HepG2 (cell line): ENCODE data around the gene PCDH17. TPM values are rescaled to one million over a fixed set of nuclear protein-coding genes. Genes with fewer than 3 reads are reported as not detected.

ENCODE experiments used
- ATAC-seq: fragments of 200-7000 bp; cut with Tn5 transposase; 3 replicates; pipeline ENCODE4 v1.9.1; 2020; ENCODE audit warnings: mild to moderate bottlenecking, moderate library complexity
- BruUV-seq: library from RNA; stranded (reverse); fragments of 400-500 nt; replicated peaks from 2 replicates; lab custom pipeline; 2021; lab: Mats Ljungman, UMichigan
- CTCF ChIA-PET: fragments of 300-600 bp; formaldehyde crosslinking; extraction: SDS; loops from one replicate; lab custom pipeline; 2021; ENCODE audit warnings: low total read pairs, inconsistent platforms, low intra/inter-chr PET ratio; lab: Yijun Ruan, JAX
- POLR2A ChIA-PET: fragments of 350-600 bp; sonication (Branson Sonifier 250); formaldehyde crosslinking; loops from one replicate; lab custom pipeline; 2020; ENCODE audit warnings: antibody characterized with exemption, inconsistent platforms; lab: Yijun Ruan, JAX
- DNase-seq: peaks from one replicate; pipeline ENCODE4 v3.0.0-alpha.2; 2015; ENCODE audit warnings: low spot score
- FAIRE-seq: peaks from 3 replicates; lab custom pipeline; 2011; peaks lifted over from hg19 to GRCh38; lab: Jason Lieb, UNC
- H2AFZ ChIP-seq: one replicate; pipeline ENCODE4 v1.6.1; 2011; ENCODE audit warnings: low read length, inconsistent platforms
- H3K27ac ChIP-seq: fragments of 300-600 bp; 3 replicates; pipeline ENCODE4 v1.8.0; 2011; ENCODE audit warnings: mixed run types, mild to moderate bottlenecking, mixed read lengths, low read length, inconsistent platforms; ENCODE audit not compliant: insufficient read depth; ENCODE audit errors: extremely low read length
- H3K27me3 ChIP-seq, 2 experiments: fragments of 200-600 bp in 1 of 2; 2 replicates in 1 of 2; 3 replicates in 1 of 2; pipeline versions ENCODE4 v1.6.0 to v1.8.0; 2011; ENCODE audit warnings: low read length in 2 of 2, mild to moderate bottlenecking in 2 of 2, moderate library complexity in 2 of 2, inconsistent platforms in 1 of 2; ENCODE audit not compliant: insufficient read depth in 2 of 2, control insufficient read depth in 1 of 2
- H3K36me3 ChIP-seq, 2 experiments: fragments of 200-600 bp in 1 of 2; replicated peaks in 1 of 2; 2 replicates in 1 of 2; 3 replicates in 1 of 2; pipeline versions ENCODE4 v1.5.1 to v1.8.0; 2011; ENCODE audit warnings: low read length in 2 of 2, inconsistent platforms in 1 of 2; ENCODE audit not compliant: insufficient read depth in 2 of 2, control insufficient read depth in 1 of 2
- H3K4me1 ChIP-seq: 2 replicates; pipeline ENCODE4 v1.5.1; 2012; ENCODE audit warnings: low read length, inconsistent platforms; ENCODE audit not compliant: insufficient read depth
- H3K4me2 ChIP-seq: 2 replicates; pipeline ENCODE4 v1.6.0; 2011; ENCODE audit warnings: low read depth, low read length, inconsistent platforms
- H3K4me3 ChIP-seq, 3 experiments: fragments of 200-600 bp in 1 of 3; sonication (generic), shearing (Covaris generic) in 1 of 3; replicated peaks in 1 of 3; 2 replicates each; pipeline ENCODE4 v1.5.1; 2011 to 2016; ENCODE audit warnings: low read length in 3 of 3, inconsistent platforms in 2 of 3, low read depth in 2 of 3, mild to moderate bottlenecking in 2 of 3, control low read depth in 1 of 3, mixed read lengths in 1 of 3; ENCODE audit not compliant: insufficient read depth in 1 of 3
- H3K79me2 ChIP-seq: one replicate; pipeline ENCODE4 v1.6.1; 2011; ENCODE audit warnings: low read length, inconsistent platforms; ENCODE audit not compliant: insufficient read depth
- H3K9ac ChIP-seq: 2 replicates; pipeline ENCODE4 v1.6.0; 2011; ENCODE audit warnings: mild to moderate bottlenecking, low read depth, low read length, inconsistent platforms; ENCODE audit not compliant: insufficient read depth
- H3K9me3 ChIP-seq: 2 replicates; pipeline ENCODE4 v1.5.1; 2012; ENCODE audit warnings: mild to moderate bottlenecking, low read length
- H4K20me1 ChIP-seq: 2 replicates; pipeline ENCODE4 v1.6.0; 2011; ENCODE audit warnings: inconsistent platforms, mild to moderate bottlenecking, low read length, moderate library complexity; ENCODE audit not compliant: insufficient read depth
- AHDC1 ChIP-seq: sonication (generic); formaldehyde crosslinking; IDR thresholded peaks from 2 replicates; pipeline ENCODE4 v1.5.1; 2020; ENCODE audit warnings: mild to moderate bottlenecking, missing genetic modification reagents, borderline replicate concordance
- DBP ChIP-seq: sonication (generic); formaldehyde crosslinking; IDR thresholded peaks from 2 replicates; pipeline ENCODE4 v1.4.0; 2020; ENCODE audit warnings: missing genetic modification reagents; ENCODE audit errors: not compliant biosample characterization
- GLMP ChIP-seq: sonication (generic); formaldehyde crosslinking; IDR thresholded peaks from 2 replicates; pipeline ENCODE4 v1.9.0; 2021; ENCODE audit warnings: missing genetic modification reagents, mild to moderate bottlenecking, borderline replicate concordance
- HNRNPLL ChIP-seq: fragments of 200-400 bp; formaldehyde crosslinking; IDR thresholded peaks from 2 replicates; pipeline ENCODE4 v1.6.1; 2017; ENCODE audit warnings: mild to moderate bottlenecking, low read depth, low read length; ENCODE audit not compliant: poor library complexity, severe bottlenecking
- PHB2 ChIP-seq: fragments of 450-650 bp; IDR thresholded peaks from 2 replicates; pipeline ENCODE4 v1.6.1; 2018; ENCODE audit not compliant: partially characterized antibody
- PLSCR1 ChIP-seq: sonication (generic); formaldehyde crosslinking; IDR thresholded peaks from 2 replicates; pipeline ENCODE4 v1.5.0; 2020; ENCODE audit warnings: missing genetic modification reagents, mild to moderate bottlenecking, borderline replicate concordance
- XBP1 ChIP-seq: sonication (generic); formaldehyde crosslinking; IDR thresholded peaks from 2 replicates; pipeline ENCODE4 v1.5.0; 2020; ENCODE audit warnings: missing genetic modification reagents
- ZBTB4 ChIP-seq: sonication (generic); formaldehyde crosslinking; IDR thresholded peaks from 2 replicates; pipeline ENCODE4 v1.4.0; 2020; ENCODE audit warnings: missing genetic modification reagents, mild to moderate bottlenecking, borderline replicate concordance
- ZIK1 ChIP-seq: sonication (generic); formaldehyde crosslinking; IDR thresholded peaks from 2 replicates; pipeline ENCODE4 v1.5.0; 2020; ENCODE audit warnings: mild to moderate bottlenecking, low read depth, missing genetic modification reagents, borderline replicate concordance
- ZNF354B ChIP-seq: sonication (generic); formaldehyde crosslinking; IDR thresholded peaks from 2 replicates; pipeline ENCODE4 v1.8.0; 2022; ENCODE audit warnings: mild to moderate bottlenecking, missing genetic modification reagents
- WGBS: methylation state at CpG from one replicate; pipeline ENCODE4 v1.1.6; 2017; ENCODE audit warnings: low lambda C conversion rate; 5-methylcytosine and 5-hydroxymethylcytosine counted together
- in situ Hi-C: cut with HindIII; loops from 2 replicates; pipeline ENCODE4 v1.10.0; 2017; ENCODE audit warnings: low pct_unique_long_range_greater_than_20kb; ENCODE audit not compliant: extremely low pct_ligation_motif_present
- intact Hi-C: fragments of 100-400 bp; cut with micrococcal nuclease; formaldehyde crosslinking; loops from one replicate; pipeline ENCODE4 v1.10.0; 2022; ENCODE audit not compliant: unreplicated experiment
- polyA plus RNA-seq, 8 experiments: library from polyadenylated mRNA; depleted of rRNA in 3 of 8; stranded (reverse) in 7 of 8; unstranded in 1 of 8; fragments of >200 nt; fragmentation: Illumina TruSeq in 4 of 8; extraction: Trizol in 4 of 8; gene quantifications; 2 replicates each; pipeline versions ENCODE4 v1.2.1 to v1.2.3, GENCODE V29; 2011 to 2016; ENCODE audit warnings: low read depth in 4 of 8, missing spikeins in 1 of 8, mixed read lengths in 1 of 8; ENCODE audit not compliant: insufficient read depth in 1 of 8
- total RNA-seq, 5 experiments: library from RNA; depleted of rRNA; stranded (reverse); fragments of >200 nt; fragmentation: Illumina TruSeq; extraction: Trizol; gene quantifications; 2 replicates each; pipeline ENCODE4 v1.2.3, GENCODE V29; 2016; ENCODE audit warnings: low read depth in 1 of 5

PCDH17 gene
- total and polyA plus RNA-seq, 2 of the 13 experiments (the other 11 are each of a cell fraction or from before 2014, with no cell fraction given): not detected

GRCh38 chr13:57633141-57633949 lies 1.8 kb downstream of the PCDH17 start:
- intact Hi-C loops: no loop called here
- BruUV-seq: no TSS peak
- Histone ChIP-seq H3K27me3 (peaks cover 0 to 13% of the 10 kb centered on the region in 2 experiments; a peak in 2 of 5 replicates), H4K20me1 (no peaks in the 10 kb centered on the region), H3K27ac (no peak overlapping the region), H3K9me3 (peaks cover 13% of the 10 kb centered on the region), H3K4me1 (no peaks in the 10 kb centered on the region), H3K36me3 (no peaks in the 10 kb centered on the region), H2AFZ (no peak overlapping the region), H3K79me2 (no peaks in the 10 kb centered on the region), H3K4me2 (no peak overlapping the region), H3K9ac (no peak overlapping the region), H3K4me3 (no peak overlapping the region)
- POLR2A ChIA-PET: no interaction called here
- 88% methylated on average over 45 of the region's 77 CpGs for WGBS
- ATAC-seq: no peak
- no peak for DNase-seq
- FAIRE-seq: no peak
- in situ Hi-C loops: loop anchor here (10.0 kb wide), 1 partner anchor 1321 kb away; no protein-coding TSS in a partner anchor
- CTCF ChIA-PET: no interaction called here
- TF ChIP-seq ZNF354B (no peak), DBP (CRISPR knock-in tag) (no peak), ZBTB4 (no peak), PHB2 (no peak), GLMP (CRISPR knock-in tag) (no peak), HNRNPLL (no peak), AHDC1 (no peak), PLSCR1 (CRISPR knock-in tag) (no peak), ZIK1 (no peak), XBP1 (CRISPR knock-in tag) (no peak)
